Measurements from ENCODE around the gene OXSR1.
A peak's percentile ranks its signal among the peaks of the same experiment; 100 is the strongest.

The OXSR1 gene

DNA sequence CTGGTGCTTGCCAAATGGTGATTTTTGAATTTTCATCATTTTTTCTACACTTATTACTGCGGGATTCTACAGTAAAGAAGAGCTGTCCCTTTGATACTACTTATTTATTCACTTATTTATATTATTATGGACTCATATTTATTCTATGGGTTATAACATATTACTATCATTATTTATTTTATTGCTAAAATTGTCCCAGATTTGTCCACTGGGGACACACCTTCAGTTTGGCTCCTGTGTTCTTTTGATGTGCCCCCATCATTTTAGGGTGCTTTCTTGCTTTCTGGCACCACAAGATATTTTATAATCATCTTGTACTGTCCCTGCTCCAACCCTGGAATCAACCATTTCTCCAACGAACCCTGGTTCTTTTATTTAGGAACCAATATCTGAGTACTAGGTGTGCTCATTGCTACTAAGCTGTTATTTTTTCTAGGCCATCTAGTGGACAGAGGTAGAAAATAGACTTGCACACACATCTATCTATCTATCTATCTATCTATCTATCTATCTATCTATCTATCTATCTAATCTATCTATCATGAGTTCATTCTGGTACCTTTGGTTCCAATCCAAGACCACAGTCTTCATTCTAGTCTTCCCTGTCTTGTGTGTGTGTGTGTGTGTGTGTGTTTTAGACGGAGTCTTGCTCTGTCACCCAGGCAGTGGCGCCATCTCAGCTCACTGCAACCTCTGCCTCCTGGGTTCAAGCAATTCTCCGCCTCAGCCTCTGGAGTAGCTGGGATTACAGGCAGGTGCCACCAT lies 132.8 kb downstream of the OXSR1 start:
- no peak overlapping the region for H3K4me3 ChIP-seq (ENCODE audit: low read depth, low read length)
- DNase-seq (ENCODE audit: low read depth) = peak; percentile 18
- TF ChIP-seq, protein P1, sequence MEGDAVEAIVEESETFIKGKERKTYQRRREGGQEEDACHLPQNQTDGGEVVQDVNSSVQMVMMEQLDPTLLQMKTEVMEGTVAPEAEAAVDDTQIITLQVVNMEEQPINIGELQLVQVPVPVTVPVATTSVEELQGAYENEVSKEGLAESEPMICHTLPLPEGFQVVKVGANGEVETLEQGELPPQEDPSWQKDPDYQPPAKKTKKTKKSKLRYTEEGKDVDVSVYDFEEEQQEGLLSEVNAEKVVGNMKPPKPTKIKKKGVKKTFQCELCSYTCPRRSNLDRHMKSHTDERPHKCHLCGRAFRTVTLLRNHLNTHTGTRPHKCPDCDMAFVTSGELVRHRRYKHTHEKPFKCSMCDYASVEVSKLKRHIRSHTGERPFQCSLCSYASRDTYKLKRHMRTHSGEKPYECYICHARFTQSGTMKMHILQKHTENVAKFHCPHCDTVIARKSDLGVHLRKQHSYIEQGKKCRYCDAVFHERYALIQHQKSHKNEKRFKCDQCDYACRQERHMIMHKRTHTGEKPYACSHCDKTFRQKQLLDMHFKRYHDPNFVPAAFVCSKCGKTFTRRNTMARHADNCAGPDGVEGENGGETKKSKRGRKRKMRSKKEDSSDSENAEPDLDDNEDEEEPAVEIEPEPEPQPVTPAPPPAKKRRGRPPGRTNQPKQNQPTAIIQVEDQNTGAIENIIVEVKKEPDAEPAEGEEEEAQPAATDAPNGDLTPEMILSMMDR (IDR thresholded peaks at IDR 0.05; ENCODE audit: insufficient read depth, low read depth, low read length, missing control alignments) = peak; percentile 32

All from GM12865 (cell line).